ENCODE data around the gene ADAMTS10. TPM values are rescaled to one million over a fixed set of nuclear protein-coding genes. Genes with fewer than 3 reads are reported as not detected.
"Not testable (repeated sequence)": the region's sequence is repeated elsewhere in the genome, so short reads cannot be mapped to it uniquely, and the experiment has no call there.

Gene ADAMTS10
- total and polyA plus RNA-seq, 8 donors, result 6.7 to 106 (median 18.7) TPM

GRCh38 chr19:8629996-8630683 lies 19.6 kb upstream of the ADAMTS10 start, which contains the start of gene NFILZ:
TSS of gene NFILZ (plus strand) at chr19:8630633. CDS start at chr19:8676766, 46,133 bp downstream.
- no peaks in the 10 kb centered on the region for H3K36me3 ChIP-seq
- H3K27ac ChIP-seq, result peak within 1 kb of the TSS; percentile 45 to 73 (median 64)
- H3K4me3 ChIP-seq, result no peak within 1 kb of the TSS
- ATAC-seq (no peak), DNase-seq (no peak), FAIRE-seq (no peak)
- TF ChIP-seq CTCF (IDR thresholded peaks at IDR 0.05), result no peak
- H3K27me3 ChIP-seq, result no peaks in the 10 kb centered on the region
- intact Hi-C loops (cut with DNase I), result no loop called here
- no peaks in the 10 kb centered on the region for H3K9me3 ChIP-seq
- H3K4me1 ChIP-seq, result no peaks in the 10 kb centered on the region
- 68 to 80% methylated on average over 11 of the region's 11 CpGs for WGBS, 2 donors

GRCh38 chr19:8629184-8629583 lies 18.7 kb upstream of the ADAMTS10 start:
- Histone ChIP-seq H3K27ac (no peak overlapping the region), H3K4me3 (no peak overlapping the region), H3K36me3 (no peaks in the 10 kb centered on the region), H3K27me3 (no peaks in the 10 kb centered on the region), H3K4me1 (no peaks in the 10 kb centered on the region), H3K9me3 (no peaks in the 10 kb centered on the region)
- no peak for ATAC-seq
- TF ChIP-seq CTCF (IDR thresholded peaks at IDR 0.05), result no peak
- intact Hi-C loops (cut with DNase I), result no loop called here
- 55 to 73% methylated on average over 2 of the region's 2 CpGs for WGBS, 2 donors
- FAIRE-seq, result no peak
- no peak for DNase-seq

GRCh38 chr19:8626842-8627241 lies 16.3 kb upstream of the ADAMTS10 start:
- Histone ChIP-seq H3K27ac (no peak overlapping the region), H3K4me1 (no peaks in the 10 kb centered on the region), H3K36me3 (no peaks in the 10 kb centered on the region), H3K27me3 (no peaks in the 10 kb centered on the region), H3K4me3 (no peak overlapping the region), H3K9me3 (no peaks in the 10 kb centered on the region)
- ATAC-seq (no peak), DNase-seq (no peak), FAIRE-seq (no peak)
- 52 to 56% methylated on average over 8 of the region's 8 CpGs for WGBS, 2 donors
- intact Hi-C loops (cut with DNase I), result no loop called here
- TF ChIP-seq CTCF (IDR thresholded peaks at IDR 0.05), result no peak

- H3K4me3 ChIP-seq; intact Hi-C loops (cut with DNase I); H3K27me3 ChIP-seq; H3K4me1 ChIP-seq; H3K9me3 ChIP-seq; FAIRE-seq; H3K36me3 ChIP-seq; DNase-seq; H3K27ac ChIP-seq; ATAC-seq: not testable (repeated sequence)
- WGBS, 2 donors, result 38 to 48% methylated on average over 4 of the region's 4 CpGs
Observed at GRCh38 chr19:8622886-8623285, 12.4 kb upstream of the ADAMTS10 start.

- Histone ChIP-seq H3K4me3 (no peak overlapping the region), H3K36me3 (no peaks in the 10 kb centered on the region), H3K27ac (no peak overlapping the region), H3K9me3 (no peaks in the 10 kb centered on the region), H3K27me3 (no peaks in the 10 kb centered on the region), H3K4me1 (no peaks in the 10 kb centered on the region)
- intact Hi-C loops (cut with DNase I), result no loop called here
- no peak for FAIRE-seq
- WGBS, 2 donors, result 56 to 63% methylated on average over 8 of the region's 8 CpGs
- TF ChIP-seq CTCF (IDR thresholded peaks at IDR 0.05), result no peak
- no peak for ATAC-seq
- DNase-seq, result no peak
Observed at GRCh38 chr19:8618751-8619150, 8.2 kb upstream of the ADAMTS10 start.
